Brain microvascular endothelial cell (primary cell): ENCODE measurements around the gene TRPM6.
"Not testable (repeated sequence)": the region's sequence is repeated elsewhere in the genome, so short reads cannot be mapped to it uniquely, and the experiment has no call there.

Experiments
- DNase-seq: peaks from one replicate; pipeline ENCODE4 v3.0.0-alpha.2; 2020
- H3K27ac ChIP-seq: fragments of 250-450 bp; sonication (Bioruptor Pico); 2 replicates; pipeline ENCODE4 v1.5.1; 2020; ENCODE audit warnings: mild to moderate bottlenecking, moderate library complexity
- H3K27me3 ChIP-seq: fragments of 250-450 bp; sonication (Bioruptor Pico); replicated peaks from 2 replicates; pipeline ENCODE4 v1.5.1; 2020; ENCODE audit warnings: mild to moderate bottlenecking
- H3K36me3 ChIP-seq: fragments of 250-450 bp; sonication (Bioruptor Pico); replicated peaks from 2 replicates; pipeline ENCODE4 v1.5.1; 2020; ENCODE audit warnings: mild to moderate bottlenecking
- H3K4me3 ChIP-seq: 2 replicates; pipeline ENCODE4 v1.5.1; 2011; ENCODE audit warnings: low read depth, mild to moderate bottlenecking, control low read depth, low read length, moderate library complexity
- CTCF ChIP-seq: IDR thresholded peaks from 2 replicates; pipeline ENCODE4 v1.5.1; 2011; ENCODE audit warnings: low read depth, mild to moderate bottlenecking, moderate library complexity, low read length, control low read depth, inconsistent platforms; ENCODE audit errors: missing control alignments
- in situ Hi-C: cut with HindIII; loops from 2 replicates; pipeline ENCODE4 v1.10.0; 2017; ENCODE audit warnings: low sequenced_read_pairs, low pct_ligation_motif_present

TRPM6 gene

DNA sequence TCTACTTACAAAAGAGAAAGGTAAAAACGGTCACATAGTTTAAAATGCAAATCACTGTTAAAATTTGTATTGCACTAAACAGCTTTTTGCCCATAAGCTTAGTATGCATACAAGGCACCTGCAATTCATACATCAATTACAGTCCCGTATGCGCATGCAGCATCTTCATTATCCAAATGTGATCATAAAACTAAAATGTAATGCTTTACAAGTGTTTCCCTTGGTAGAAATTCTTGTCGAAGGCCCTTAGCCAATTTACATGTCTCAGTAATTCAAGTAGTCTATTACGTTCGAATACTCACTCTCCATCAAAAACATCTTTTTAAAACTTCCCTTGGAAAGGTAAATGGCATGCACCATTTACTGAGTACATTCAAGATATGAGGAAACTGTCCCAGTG lies 32.6 kb downstream of the TRPM6 start:
- H3K36me3 ChIP-seq, result no peaks in the 10 kb centered on the region
- TF ChIP-seq CTCF, result no peak
- no peak overlapping the region for H3K4me3 ChIP-seq
- H3K27ac ChIP-seq, result no peak overlapping the region
- DNase-seq, result no peak
- in situ Hi-C loops, result no loop called here
- H3K27me3 ChIP-seq, result no peaks in the 10 kb centered on the region

DNA sequence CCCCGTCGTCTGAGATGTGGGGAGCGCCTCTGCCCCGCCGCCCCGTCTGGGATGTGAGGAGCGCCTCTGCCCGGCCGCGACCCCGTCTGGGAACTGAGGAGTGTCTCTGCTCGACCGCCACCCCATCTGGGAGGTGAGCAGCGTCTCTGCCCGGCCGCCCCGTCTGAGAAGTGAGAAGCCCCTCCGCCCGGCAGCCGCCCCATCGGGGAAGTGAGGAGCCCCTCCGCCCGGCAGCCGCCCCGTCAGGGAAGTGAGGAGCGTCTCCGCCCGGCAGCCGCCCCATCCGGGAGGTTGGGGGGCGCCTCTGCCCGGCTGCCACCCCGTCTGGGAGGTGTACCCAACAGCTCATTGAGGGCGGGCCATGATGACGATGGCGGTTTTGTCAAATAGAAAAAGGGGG lies 34.7 kb downstream of the TRPM6 start:
- H3K27ac ChIP-seq, H3K27me3 ChIP-seq, DNase-seq, H3K36me3 ChIP-seq, H3K4me3 ChIP-seq, in situ Hi-C loops: not testable (repeated sequence)

DNA sequence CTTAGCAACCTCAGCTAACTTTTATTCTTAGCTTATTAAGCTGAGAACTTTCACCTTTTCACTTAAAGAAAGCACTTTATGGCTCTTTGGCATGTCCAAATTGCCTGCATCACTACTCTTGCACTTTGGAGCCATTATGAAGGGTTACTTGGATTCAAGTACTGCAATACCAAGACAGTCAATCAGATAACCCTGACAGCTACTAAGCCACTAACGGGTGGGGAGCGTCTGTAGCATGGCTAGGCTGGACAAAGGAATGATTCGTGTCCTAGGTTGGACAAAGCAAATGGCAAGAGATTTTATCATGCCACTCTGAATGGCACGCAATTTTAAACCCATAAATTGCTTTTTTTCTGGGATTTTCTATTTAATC lies 39.6 kb downstream of the TRPM6 start:
- in situ Hi-C loops, result no loop called here
- no peak overlapping the region for H3K4me3 ChIP-seq
- TF ChIP-seq CTCF, result no peak

GRCh38 chr9:74847478-74848152 lies 40.1 kb downstream of the TRPM6 start:
- Histone ChIP-seq H3K4me3 (no peak overlapping the region), H3K27me3 (no peaks in the 10 kb centered on the region), H3K27ac (no peak overlapping the region), H3K36me3 (no peaks in the 10 kb centered on the region)
- no peak for DNase-seq
- no peak for TF ChIP-seq CTCF
- in situ Hi-C loops, result no loop called here

More for the DNA sequence above, 39.6 kb downstream of the TRPM6 start:
- Histone ChIP-seq H3K36me3 (no peaks in the 10 kb centered on the region), H3K27me3 (no peaks in the 10 kb centered on the region), H3K27ac (no peak overlapping the region)
- no peak for DNase-seq

GRCh38 chr9:74846766-74847165 lies 41.0 kb downstream of the TRPM6 start:
- in situ Hi-C loops, result no loop called here
- no peaks in the 10 kb centered on the region for H3K36me3 ChIP-seq
- no peak for TF ChIP-seq CTCF
- DNase-seq, result no peak
- H3K4me3 ChIP-seq, result no peak overlapping the region
- H3K27me3 ChIP-seq, result no peaks in the 10 kb centered on the region
- no peak overlapping the region for H3K27ac ChIP-seq

DNA sequence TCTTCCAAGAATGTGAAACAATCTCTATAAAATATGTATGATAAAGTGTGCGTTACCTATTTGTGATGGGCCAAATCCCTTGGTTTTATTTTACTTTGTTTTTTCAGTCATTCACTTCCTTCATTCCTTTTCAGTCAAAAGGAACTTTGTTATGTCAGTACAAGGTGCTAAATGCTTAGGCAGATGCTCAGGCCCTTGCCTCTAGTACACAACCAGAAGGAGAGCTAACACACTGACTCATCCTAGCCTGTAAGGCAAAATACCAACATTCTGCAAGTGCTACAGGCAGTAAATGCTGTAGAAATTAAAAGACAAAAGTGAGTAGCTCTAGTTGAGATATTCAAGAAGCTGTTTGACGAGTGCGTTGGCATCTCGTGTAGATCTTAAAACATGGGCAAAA lies 49.4 kb downstream of the TRPM6 start:
- in situ Hi-C loops, result no loop called here
- no peak for DNase-seq
- TF ChIP-seq CTCF, result no peak
- no peak overlapping the region for H3K27ac ChIP-seq
- no peaks in the 10 kb centered on the region for H3K36me3 ChIP-seq
- no peak overlapping the region for H3K4me3 ChIP-seq
- no peaks in the 10 kb centered on the region for H3K27me3 ChIP-seq
